Measurements from ENCODE around the gene NSRP1. TPM values are rescaled to one million over a fixed set of nuclear protein-coding genes. Genes with fewer than 3 reads are reported as not detected.

Gene NSRP1
- total and polyA plus RNA-seq, 2 experiments from 2014 or later = 7.7 to 54.8 TPM

DNA sequence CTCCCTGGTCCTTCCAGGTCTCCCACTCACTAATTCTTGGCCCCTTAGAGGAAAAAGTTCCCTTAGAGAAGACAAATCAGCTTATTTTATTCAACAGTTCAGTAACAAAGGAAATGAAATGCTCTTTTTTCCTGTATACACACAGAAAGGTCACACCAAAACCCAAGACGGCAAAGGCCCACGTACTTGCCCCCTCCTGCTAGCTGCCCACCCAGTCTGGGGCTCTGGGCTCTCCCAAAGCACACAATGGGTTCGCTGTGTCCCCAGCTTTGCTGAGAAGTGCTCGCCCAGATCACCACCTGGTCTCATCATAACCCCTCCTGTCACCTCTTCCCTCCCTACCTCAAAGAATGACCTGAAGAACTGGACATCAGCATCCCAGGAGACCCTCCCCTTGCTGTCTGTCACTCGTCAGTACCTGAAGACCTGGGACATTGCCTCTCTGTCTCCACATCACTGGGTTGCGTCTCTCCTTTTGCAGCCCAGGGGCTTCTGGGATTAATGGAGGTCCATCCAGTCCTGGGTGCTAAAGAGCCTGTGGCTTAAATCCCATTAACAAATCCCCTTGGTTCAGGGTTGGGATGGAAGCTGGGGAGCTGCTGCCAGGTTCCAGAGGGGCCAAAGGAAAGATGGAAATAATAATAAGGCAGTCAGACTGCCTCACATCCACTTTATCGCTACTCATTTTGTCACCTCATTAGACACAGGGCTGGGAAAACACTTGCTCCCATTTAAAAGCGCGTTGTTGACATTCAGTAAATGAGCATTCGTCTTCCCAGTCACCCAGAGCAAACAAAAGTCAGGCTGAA is 115.6 kb downstream of the NSRP1 start:
- Histone ChIP-seq H3K9me2 (ENCODE audit: insufficient read depth) (no peaks in the 10 kb centered on the region), H3K9ac (no peak overlapping the region), H3K79me2 (ENCODE audit: insufficient read depth) (no peaks in the 10 kb centered on the region), H3K4me3 (no peak overlapping the region), H3F3A (ENCODE audit: insufficient read depth) (no peaks in the 10 kb centered on the region), H3K27me3 (replicated peaks; ENCODE audit: insufficient read depth) (peaks cover 36% of the 10 kb centered on the region), H3K27ac (no peak overlapping the region), H3K4me2 (ENCODE audit: unreplicated experiment) (no peak overlapping the region), H2AFZ (no peak overlapping the region), H4K20me1 (ENCODE audit: insufficient read depth) (no peaks in the 10 kb centered on the region), H3K4me1 (ENCODE audit: insufficient read depth) (peaks cover 8% of the 10 kb centered on the region; the same call in 1 of the 2 replicates), H3K9me3 (ENCODE audit: low read depth) (no peaks in the 10 kb centered on the region), H3K36me3 (ENCODE audit: low read depth) (no peaks in the 10 kb centered on the region)
- 76 to 77% methylated on average over 10 of the region's 10 CpGs for WGBS, 2 experiments (ENCODE audit: low coverage in 1 of 2, low lambda C conversion rate in 2 of 2, missing lambda C conversion rate in 2 of 2)
- in situ Hi-C loops (cut with MboI) = no loop called here
- TF ChIP-seq EZH2phosphoT487 (IDR thresholded peaks at IDR 0.05; ENCODE audit: insufficient read depth, low read depth) (no peak), EZH2 (IDR thresholded peaks at IDR 0.05; ENCODE audit: insufficient read depth, poor library complexity, severe bottlenecking) (no peak)
- DNase-seq = no peak

DNA sequence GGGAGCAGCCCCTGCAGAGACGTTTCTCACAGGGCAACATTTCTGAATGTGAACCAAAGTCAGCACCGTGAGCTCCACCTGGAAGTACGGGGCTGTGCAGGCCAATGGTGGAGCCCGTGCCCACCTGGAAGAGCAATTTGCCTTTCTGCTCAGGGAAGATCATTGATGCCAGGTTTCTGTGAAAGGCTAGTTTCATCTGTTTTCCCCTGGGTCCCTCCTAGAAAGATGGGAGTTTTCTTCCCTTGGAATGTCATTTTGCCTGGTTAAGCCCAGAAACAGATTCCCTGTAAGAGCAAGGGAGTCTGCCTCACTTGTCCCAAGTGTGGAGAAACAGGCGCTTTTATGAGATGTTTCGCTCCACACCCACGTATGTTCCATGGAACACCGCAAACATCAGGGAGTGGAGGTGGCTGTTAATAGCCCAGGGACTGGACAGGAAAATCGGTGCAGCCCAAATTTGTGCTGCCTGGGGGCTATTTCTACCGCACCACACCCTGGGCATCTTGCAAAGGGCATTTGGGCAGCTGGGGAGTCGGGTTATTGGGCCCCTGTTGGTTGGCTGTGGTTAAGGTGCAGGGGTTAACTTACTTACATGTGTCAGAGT is 116.3 kb downstream of the NSRP1 start:
- no peak overlapping the region for H2AFZ ChIP-seq
- 76 to 80% methylated on average over 11 of the region's 11 CpGs for WGBS, 2 experiments (ENCODE audit: low coverage in 1 of 2, low lambda C conversion rate in 2 of 2, missing lambda C conversion rate in 2 of 2)
- TF ChIP-seq EZH2 (IDR thresholded peaks at IDR 0.05; ENCODE audit: insufficient read depth, poor library complexity, severe bottlenecking) = no peak
- TF ChIP-seq EZH2phosphoT487 (IDR thresholded peaks at IDR 0.05; ENCODE audit: insufficient read depth, low read depth) = no peak
- H4K20me1 ChIP-seq (ENCODE audit: insufficient read depth) = no peaks in the 10 kb centered on the region
- no peaks in the 10 kb centered on the region for H3K36me3 ChIP-seq (ENCODE audit: low read depth)
- DNase-seq = no peak
- H3K9ac ChIP-seq = no peak overlapping the region
- peaks cover 39% of the 10 kb centered on the region for H3K27me3 ChIP-seq (replicated peaks; ENCODE audit: insufficient read depth)
- H3K9me3 ChIP-seq (ENCODE audit: low read depth) = no peaks in the 10 kb centered on the region
- in situ Hi-C loops (cut with MboI) = no loop called here
- H3K9me2 ChIP-seq (ENCODE audit: insufficient read depth) = no peaks in the 10 kb centered on the region
- no peaks in the 10 kb centered on the region for H3F3A ChIP-seq (ENCODE audit: insufficient read depth)
- H3K4me2 ChIP-seq (ENCODE audit: unreplicated experiment) = no peak overlapping the region
- peaks cover 12% of the 10 kb centered on the region for H3K4me1 ChIP-seq (ENCODE audit: insufficient read depth)
- no peak overlapping the region for H3K27ac ChIP-seq
- no peaks in the 10 kb centered on the region for H3K79me2 ChIP-seq (ENCODE audit: insufficient read depth)
- no peak overlapping the region for H3K4me3 ChIP-seq

DNA sequence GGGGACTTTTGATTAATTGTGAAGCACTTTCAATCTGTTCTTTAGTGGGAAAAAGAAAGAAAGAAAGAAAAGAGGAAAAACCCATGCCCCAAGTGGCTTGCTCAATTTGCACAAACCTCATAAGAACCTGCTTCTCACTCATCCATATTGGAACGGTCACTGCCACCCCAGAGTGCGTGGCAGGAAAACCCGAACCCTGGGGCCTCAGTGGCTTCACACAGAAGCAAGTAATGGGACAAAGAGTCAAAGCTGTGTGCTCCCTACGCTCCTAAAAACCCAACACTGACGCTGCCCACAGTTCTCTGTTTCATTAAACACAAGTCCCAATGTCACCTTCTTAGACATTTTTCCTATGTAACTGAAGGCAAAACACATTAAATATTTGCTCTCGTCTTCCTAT is 117.7 kb downstream of the NSRP1 start:
- no peak overlapping the region for H3K4me3 ChIP-seq
- H3K4me1 ChIP-seq (ENCODE audit: insufficient read depth) = peaks cover 12% of the 10 kb centered on the region
- no peak overlapping the region for H3K27ac ChIP-seq
- 87 to 89% methylated on average over 6 of the region's 6 CpGs for WGBS, 2 experiments (ENCODE audit: low coverage in 1 of 2, low lambda C conversion rate in 2 of 2, missing lambda C conversion rate in 2 of 2)
- H3K9me2 ChIP-seq (ENCODE audit: insufficient read depth) = no peaks in the 10 kb centered on the region
- no peak overlapping the region for H2AFZ ChIP-seq
- H3K9ac ChIP-seq = no peak overlapping the region
- H3K27me3 ChIP-seq (replicated peaks; ENCODE audit: insufficient read depth) = peaks cover 39% of the 10 kb centered on the region
- no peaks in the 10 kb centered on the region for H4K20me1 ChIP-seq (ENCODE audit: insufficient read depth)
- DNase-seq = no peak
- H3F3A ChIP-seq (ENCODE audit: insufficient read depth) = no peaks in the 10 kb centered on the region
- H3K9me3 ChIP-seq (ENCODE audit: low read depth) = no peaks in the 10 kb centered on the region
- no peaks in the 10 kb centered on the region for H3K79me2 ChIP-seq (ENCODE audit: insufficient read depth)
- TF ChIP-seq EZH2phosphoT487 (IDR thresholded peaks at IDR 0.05; ENCODE audit: insufficient read depth, low read depth) = no peak
- no peak for TF ChIP-seq EZH2 (IDR thresholded peaks at IDR 0.05; ENCODE audit: insufficient read depth, poor library complexity, severe bottlenecking)
- in situ Hi-C loops (cut with MboI) = no loop called here
- no peaks in the 10 kb centered on the region for H3K36me3 ChIP-seq (ENCODE audit: low read depth)
- no peak overlapping the region for H3K4me2 ChIP-seq (ENCODE audit: unreplicated experiment)

DNA sequence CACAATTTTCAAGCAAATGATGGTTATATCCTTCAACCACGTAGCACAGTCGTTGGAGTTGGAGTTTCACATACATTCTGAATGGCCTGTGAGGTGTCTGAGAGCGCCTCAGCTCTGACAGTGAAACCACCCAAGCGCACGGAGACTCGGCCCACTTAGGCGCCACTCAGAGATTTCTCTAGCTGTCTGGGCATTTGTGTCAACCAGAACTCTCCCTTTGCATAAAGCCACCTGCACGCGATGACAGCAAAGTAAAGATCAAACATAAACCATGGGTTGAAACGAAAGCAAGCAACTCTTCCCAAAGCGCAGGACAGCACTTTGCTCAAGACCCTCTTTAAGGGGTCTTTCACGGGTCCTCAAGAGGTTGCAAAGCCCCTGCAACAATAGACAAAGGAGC is 118.3 kb downstream of the NSRP1 start:
- no peaks in the 10 kb centered on the region for H3F3A ChIP-seq (ENCODE audit: insufficient read depth)
- H3K4me2 ChIP-seq (ENCODE audit: unreplicated experiment) = peak overlapping the region; percentile 86
- H4K20me1 ChIP-seq (ENCODE audit: insufficient read depth) = no peaks in the 10 kb centered on the region
- H3K27ac ChIP-seq = no peak overlapping the region
- H3K36me3 ChIP-seq (ENCODE audit: low read depth) = no peaks in the 10 kb centered on the region
- H3K9me2 ChIP-seq (ENCODE audit: insufficient read depth) = no peaks in the 10 kb centered on the region
- H2AFZ ChIP-seq = peak overlapping the region; percentile 66
- H3K9ac ChIP-seq = no peak overlapping the region
- H3K79me2 ChIP-seq (ENCODE audit: insufficient read depth) = no peaks in the 10 kb centered on the region
- H3K27me3 ChIP-seq (replicated peaks; ENCODE audit: insufficient read depth) = peaks cover 39% of the 10 kb centered on the region
- TF ChIP-seq EZH2 (IDR thresholded peaks at IDR 0.05; ENCODE audit: insufficient read depth, poor library complexity, severe bottlenecking) (no peak), EZH2phosphoT487 (IDR thresholded peaks at IDR 0.05; ENCODE audit: insufficient read depth, low read depth) (0 out of 2 replicates have a peak, but pooled peaks have one; percentile 5)
- peak overlapping the region; percentile 68 for H3K4me3 ChIP-seq
- no peaks in the 10 kb centered on the region for H3K9me3 ChIP-seq (ENCODE audit: low read depth)
- WGBS, 2 experiments (ENCODE audit: low coverage in 1 of 2, low lambda C conversion rate in 2 of 2, missing lambda C conversion rate in 2 of 2) = 35% methylated on average over 12 of the region's 12 CpGs
- in situ Hi-C loops (cut with MboI) = no loop called here
- DNase-seq = peak; percentile 23
- H3K4me1 ChIP-seq (ENCODE audit: insufficient read depth) = peaks cover 12% of the 10 kb centered on the region

Measured in GM23248 (cell line).